Tongue (tissue), 2 donors: Measurements from ENCODE around the gene RGS7. TPM values are rescaled to one million over a fixed set of nuclear protein-coding genes. Genes with fewer than 3 reads are reported as not detected.
"Not testable (repeated sequence)": the region's sequence is repeated elsewhere in the genome, so short reads cannot be mapped to it uniquely, and the experiment has no call there.

ENCODE experiments used
- DNase-seq: peaks from one replicate; pipeline ENCODE4 v3.0.0-alpha.2; 2015
- total RNA-seq: library from RNA; depleted of rRNA; stranded (reverse); fragments of >200 nt; gene quantifications from one replicate; pipeline ENCODE4 v1.2.3, GENCODE V29; 2014

The RGS7 gene
- total RNA-seq, 1 donor from 2014 or later, result not detected

- no peak for DNase-seq
These were observed 25.5 kb downstream of the RGS7 start for GRCh38 chr1:241331328-241332036.

DNA sequence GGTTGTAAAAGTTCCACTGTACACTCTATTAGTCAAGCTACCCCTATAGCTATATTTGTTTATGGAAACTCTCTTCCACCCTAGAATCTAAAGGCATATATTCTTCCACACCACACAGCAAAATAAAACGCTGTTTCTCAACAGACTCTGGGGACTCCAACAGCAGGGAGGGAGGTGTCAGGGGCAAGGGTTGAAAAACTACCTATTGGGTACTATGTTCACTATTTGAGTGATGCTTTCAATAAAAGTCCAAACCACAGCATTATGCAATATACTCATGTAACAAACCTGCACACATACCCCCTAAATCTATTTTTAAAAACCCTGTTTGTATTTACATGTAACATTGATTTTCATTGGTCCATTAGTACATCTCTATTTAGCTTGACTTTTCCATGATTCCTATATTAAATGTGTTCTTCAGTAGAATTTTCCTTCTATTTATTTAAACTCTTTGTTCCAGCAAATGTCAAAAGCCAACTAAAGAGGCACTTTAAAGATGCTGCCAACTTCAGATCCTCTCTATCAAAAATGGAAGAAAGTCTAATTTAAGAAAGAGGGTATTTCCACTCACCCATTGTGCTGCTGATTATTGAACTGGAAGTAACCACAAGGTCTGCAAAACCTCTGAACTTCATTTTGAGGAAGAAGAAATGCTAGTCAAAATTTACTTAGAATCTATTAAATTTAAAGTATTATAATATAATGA is 26.2 kb downstream of the RGS7 start:
- no peak for DNase-seq

DNA sequence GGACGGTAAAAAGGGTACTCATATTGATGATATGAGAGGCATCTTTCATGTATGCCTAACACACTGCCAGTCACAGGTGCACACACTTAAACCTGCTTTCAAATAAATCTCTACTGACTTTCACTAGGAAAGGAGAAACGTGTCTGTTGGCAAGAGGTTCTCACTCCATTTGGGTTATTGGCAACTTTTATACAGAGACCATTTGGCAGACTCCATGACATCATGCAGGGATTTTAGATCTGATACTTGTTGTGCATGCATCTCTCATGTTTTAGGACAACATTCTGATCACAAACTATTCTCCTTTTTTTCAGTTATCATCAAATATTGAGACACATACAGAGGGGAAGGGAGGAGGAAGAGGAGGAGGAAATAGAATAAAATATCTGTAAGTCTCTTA is 31.5 kb downstream of the RGS7 start:
- DNase-seq, result no peak

DNA sequence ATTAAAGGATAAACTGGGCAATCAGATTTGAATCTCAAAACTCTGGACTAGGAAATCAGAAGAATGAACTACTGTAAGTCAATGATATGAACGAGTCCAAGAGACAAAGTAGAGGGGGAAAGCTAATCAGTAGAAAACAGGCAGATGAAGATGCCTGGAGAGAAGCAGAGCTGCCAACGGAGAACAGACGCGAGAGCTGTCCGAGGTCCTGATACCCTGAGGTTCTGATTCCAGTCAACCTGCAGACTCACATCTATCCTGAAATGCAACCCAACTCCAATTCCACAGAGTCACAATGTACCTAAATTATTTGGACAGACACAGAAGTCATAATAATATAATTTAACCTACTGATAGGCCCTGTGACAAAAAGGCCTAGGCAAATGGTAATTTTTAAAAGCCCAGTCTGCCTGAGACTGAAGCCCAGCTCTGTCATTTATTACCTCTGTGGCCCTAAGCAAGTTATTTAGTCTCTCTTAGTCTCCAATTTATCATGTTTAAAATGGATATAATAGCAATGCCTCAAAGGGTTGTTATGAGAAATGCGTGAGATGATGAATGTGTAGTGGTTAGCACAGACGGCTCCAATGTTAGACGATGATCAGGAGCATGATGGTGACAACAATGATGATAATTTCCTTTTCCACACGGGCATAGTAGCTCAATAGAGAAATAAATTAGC is 33.4 kb downstream of the RGS7 start:
- peak; percentile 79 for DNase-seq

DNA sequence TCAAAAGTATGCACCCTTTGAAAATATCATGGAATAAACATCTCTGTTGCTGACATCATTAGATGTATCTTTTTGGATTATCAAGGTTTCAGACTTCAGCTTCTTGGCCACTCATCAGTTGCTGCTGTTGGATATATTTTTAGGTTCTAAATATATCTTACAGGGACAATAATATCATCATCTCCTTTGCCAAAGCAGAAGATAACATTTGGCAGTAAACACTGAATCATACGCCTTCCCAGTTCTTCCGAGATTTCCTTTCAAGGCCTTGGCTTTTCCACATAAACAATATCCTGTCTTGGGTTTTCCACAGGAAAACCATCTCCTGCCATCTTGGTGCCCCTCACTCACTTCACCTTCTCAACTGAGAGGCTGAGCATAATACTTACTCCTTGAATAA is 39.3 kb downstream of the RGS7 start:
- DNase-seq, result no peak

GRCh38 chr1:241316372-241316771 is 40.6 kb downstream of the RGS7 start:
- no peak for DNase-seq

DNA sequence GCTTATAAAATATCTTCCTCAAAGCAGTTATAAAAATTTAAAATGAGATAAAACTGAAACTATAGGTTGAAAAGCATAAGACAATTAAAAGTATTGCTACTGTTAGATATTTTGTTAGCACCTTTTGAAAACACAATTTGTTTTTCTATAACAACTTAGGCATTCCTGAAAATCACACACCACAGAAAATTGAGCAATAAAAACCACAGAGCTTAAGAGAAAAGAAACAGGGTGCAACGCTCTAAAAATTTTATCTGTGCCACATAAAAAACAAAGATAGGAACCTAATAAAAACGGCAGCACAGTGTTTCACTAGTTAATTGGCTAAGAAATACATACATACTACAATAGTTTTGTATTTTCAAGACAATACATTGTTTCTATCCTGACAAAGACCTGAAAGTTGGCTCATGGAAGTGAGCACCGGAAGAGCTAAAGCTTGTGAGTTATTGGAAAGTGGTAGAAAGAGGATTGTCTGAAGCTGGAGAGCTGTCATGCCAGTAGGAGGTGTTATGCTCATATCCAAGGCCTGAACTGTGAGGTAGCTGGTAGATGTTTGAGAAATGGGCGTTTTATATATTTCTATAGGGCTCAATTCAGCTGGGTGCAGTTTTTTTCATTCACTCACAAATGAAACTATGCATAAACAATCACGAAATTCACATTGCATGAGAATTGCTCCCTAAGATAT is 45.8 kb downstream of the RGS7 start:
- DNase-seq, result no peak

DNA sequence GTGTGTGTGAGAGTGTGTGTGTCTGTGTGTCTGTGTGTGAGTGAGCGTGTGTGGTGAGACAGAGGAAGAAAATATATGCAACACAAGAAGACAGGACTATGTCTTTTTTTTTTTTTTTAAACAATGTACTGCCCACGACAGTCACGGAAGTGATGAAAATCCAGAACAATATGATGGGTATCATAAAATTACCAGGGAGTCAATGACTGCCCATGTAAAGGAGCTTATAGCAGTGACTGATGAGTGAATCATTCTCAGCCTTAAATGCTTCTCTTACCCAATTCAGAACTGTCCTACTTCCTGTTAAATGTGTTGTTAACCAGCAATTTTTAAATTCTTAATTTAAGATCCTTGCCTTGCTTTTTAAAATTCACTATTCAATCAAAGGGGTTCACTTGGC is 46.6 kb downstream of the RGS7 start:
- DNase-seq, result no peak

DNA sequence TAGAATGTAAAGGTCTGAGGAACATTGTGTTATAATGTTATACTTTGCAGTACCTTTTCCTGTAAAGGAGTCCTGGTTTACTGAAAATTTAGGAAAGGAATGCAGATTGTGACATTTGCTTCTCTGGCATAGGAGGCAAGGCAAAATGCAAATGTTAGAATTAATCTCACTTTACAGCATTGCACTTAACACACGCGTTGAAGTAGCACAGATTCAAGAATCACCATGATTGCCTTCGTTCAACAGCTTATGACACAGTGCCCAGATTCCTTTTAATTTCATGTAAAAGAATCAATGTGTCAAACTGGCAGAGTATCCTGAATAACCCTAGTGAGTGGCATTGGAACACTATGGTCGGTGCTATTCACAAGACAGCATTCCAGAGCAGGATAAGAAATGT is 47.4 kb downstream of the RGS7 start:
- no peak for DNase-seq

- peak; percentile 2 for DNase-seq
These were observed 48.5 kb downstream of the RGS7 start for GRCh38 chr1:241308471-241308870.

DNA sequence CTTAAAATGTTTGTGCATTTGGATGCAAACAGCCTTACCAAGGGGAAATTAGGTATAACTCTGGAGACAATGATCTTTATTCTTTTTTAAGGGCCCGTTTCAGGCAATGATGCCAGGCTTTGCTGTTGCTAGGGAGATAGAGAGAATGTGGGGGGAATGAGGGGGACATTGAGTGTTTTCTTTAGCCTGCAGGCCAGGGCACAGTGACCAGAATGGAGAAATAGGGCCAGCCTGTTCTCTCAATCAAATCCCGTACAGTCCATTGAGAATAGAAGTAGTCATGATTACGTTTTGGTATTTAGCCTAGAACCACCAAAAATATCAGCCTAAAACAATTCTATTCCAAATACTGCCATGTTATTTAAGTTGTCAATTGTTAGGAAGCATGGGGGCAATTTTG is 49.0 kb downstream of the RGS7 start:
- DNase-seq, result no peak

- no peak for DNase-seq
These were observed 50.7 kb downstream of the RGS7 start for GRCh38 chr1:241306125-241306790.

DNA sequence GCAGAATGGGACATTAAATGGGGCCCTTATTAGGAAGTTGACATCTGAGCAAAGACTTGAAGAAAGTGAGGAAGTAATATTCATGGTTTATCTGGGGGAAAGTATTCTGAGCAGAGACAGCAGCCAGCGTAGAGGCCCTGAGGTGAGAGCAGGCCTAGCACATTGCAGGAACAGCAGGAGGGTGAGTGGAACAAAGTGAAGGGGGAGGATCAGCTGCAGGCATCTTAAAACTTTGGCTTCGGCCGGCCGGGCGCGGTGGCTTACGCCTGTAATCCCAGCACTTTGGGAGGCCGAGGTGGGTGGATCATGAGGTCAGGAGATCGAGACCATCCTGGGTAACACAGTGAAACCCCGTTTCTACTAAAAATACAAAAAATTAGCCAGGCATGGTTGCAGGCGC is 55.0 kb downstream of the RGS7 start:
- not testable (repeated sequence) for DNase-seq

- DNase-seq, result no peak
These were observed 57.7 kb downstream of the RGS7 start for GRCh38 chr1:241299347-241299746.

DNA sequence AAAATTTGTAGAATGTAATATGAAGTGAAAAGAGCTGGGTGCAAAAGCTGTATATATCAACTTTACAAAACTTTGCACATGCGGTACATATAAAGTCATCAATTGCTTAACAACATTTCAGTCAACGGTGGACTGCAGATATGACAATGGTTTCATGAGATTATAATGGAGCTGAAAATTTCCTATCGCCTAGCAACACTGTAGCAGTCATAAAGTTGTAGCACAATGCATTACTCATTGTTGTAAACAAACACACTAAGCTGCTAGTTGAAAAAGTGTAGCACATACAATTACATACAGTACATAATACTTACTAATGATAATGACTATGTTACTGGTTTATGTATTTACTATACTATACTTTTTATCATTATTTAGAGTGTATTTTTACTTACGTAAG is 64.0 kb downstream of the RGS7 start:
- DNase-seq, result no peak

GRCh38 chr1:241291548-241291947 is 65.5 kb downstream of the RGS7 start:
- DNase-seq, result not testable (repeated sequence)

DNA sequence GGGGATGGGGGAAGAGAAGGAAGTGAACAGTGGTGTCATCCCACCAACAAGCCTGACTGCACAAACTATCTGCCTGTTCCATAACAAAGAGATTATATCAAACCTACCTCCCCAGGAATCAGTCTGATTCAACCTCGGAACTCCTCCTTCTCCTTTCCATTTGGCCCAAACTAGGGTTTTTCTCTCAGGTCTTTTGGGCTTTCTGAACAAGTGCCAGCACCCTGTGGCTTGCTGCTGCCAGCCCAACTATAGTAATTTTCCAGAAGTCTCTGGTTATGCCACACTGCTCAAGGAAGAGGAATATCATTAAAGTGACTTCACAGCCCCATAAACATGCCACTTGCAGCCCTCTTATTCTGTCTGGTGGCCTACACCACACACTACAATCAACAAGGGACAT is 70.5 kb downstream of the RGS7 start:
- DNase-seq, result no peak

DNA sequence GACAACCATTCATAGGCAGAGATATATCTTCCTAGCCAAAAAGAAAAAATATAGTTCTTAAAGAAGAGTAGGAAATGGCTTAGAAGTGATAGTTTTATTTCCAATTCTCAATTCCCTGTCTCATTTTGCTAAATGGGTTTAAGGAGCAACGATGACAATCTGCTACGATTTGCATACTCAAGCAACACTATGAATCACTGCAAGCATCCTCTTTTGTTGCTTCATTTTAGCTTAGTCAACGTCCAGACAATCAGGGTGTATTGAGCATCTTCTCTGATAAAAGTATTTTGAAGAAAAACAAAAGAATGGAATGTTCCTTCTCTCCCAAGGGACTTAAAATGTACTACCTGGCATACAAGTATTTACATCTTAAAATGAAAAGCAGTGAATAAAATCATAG is 80.6 kb downstream of the RGS7 start:
- DNase-seq, result no peak

DNA sequence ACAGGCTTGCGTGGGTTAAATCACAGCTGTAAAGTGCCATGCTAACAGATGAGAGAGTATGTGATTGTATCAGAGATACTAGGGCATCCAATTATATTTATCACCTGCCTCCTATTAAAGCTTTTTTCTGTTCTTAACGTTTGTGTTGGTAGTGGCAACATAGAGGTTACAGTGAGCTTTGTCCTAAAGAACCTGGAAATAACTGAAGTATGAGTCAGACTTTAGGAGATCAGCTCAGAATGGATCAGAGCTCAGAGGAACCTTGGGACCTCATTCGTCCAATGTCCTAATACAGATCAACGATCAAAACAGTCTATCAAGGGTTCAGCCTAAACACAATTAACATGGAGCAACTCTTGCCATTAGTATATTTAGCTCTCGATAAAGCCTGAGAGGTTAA is 81.0 kb downstream of the RGS7 start:
- no peak for DNase-seq

DNA sequence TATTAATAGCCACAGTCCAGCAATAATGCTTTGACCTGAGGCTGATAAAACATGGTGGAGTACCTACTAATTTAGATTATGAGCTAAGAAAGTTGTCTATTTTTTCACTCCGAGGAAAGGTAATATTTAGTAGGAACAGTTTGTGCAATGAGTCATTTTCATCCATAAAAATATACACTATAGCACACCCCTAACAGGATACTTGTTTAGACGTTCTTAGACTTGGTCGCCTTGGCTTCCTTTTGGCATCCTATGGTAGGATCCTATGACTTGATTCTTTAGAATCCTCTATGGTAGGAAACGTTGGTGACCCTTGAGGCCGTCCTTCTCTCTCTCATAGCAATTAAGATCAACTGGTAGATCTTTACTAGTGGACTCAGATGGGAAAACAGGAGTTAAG is 81.8 kb downstream of the RGS7 start:
- no peak for DNase-seq

DNA sequence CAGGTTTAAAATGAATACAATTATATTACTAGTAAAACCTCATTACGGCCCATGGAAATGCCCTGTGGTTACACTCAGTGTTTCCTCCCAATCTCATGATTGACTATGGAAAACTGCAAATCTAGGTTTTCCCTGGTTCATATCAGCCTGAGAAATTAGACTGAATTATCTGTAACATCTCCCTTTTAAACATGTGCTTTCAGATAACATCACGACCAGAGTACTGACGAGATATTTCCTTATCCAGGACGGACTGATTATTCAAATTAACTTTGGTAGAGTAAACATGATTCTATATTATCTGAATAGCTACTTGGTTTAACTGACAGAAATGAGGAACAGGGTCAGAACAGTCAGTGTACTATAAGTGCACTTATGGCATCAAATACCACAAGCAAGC is 82.3 kb downstream of the RGS7 start:
- DNase-seq, result no peak

DNA sequence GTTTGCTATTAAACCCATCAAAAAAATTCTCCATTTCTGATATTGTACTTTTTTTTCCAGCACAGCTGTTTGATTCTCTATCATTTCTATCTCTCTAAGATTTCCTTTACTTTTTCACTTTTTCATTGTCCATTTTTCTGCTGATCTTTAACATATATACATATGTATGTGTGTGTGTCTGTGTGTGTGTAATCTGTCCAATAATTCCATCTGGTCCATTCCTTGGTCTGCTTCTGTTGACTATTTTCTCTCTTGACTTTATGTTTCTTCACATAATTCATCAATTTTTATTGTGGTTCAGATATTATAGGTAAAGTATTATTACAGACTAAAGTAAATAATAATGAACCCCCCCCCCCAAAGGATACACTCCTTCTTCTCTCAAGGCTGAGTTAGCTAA is 84.2 kb downstream of the RGS7 start:
- DNase-seq, result no peak
